GM12872 (cell line): ENCODE results near the gene COMT.
A peak's percentile ranks its signal among the peaks of the same experiment; 100 is the strongest.

ENCODE experiments used
- CTCF ChIP-seq: IDR thresholded peaks from 3 replicates; pipeline ENCODE4 v1.5.1; 2011; ENCODE audit warnings: low read depth, mild to moderate bottlenecking, low read length, moderate library complexity; ENCODE audit not compliant: insufficient read depth

Gene COMT

DNA sequence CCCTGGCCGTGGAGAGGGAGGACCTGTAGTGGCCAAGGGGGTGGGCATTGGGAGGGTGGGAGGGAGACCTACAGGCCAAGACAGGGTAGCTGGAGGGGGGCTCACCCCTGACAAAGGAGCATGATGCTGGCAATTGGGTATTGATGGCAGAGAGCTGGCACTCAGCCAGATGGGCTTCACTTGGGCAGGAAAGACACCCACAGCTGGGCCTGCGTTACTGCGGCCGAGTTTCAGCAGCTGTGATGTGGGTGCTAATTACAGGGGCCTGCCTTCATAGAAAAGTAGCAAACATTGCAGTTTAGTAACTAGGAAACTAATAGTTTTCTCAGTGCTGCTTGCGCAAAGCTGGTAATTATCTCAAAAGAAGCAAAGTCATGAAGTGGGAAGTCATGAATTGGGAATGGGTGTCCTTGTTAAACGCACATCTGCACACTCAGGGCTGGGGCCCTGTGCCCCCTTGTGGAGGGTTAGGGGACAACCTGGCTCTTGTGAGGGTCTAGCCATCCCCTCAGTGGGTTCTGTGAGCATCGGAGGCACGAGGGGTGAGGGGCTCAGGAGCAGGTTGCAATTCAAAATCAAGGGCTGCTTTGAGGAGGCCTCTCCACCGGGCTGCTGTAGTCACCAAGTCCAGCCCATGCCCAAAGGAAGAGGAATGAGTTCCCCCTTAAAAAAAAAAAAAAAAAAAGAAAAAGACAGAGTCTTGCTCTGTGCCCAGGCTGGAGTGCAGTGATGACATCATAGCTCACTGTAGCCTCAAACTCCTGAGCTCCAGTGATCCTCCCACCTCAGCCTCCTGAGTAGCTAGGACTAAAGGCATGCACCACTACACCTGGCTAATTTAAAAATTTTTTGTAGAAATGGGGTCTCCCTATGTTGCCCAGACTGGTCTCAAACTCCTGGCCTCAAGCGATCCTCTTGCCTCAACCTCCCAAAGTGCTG is 24.5 kb downstream of the COMT start:
- TF ChIP-seq CTCF = peak; percentile 50

DNA sequence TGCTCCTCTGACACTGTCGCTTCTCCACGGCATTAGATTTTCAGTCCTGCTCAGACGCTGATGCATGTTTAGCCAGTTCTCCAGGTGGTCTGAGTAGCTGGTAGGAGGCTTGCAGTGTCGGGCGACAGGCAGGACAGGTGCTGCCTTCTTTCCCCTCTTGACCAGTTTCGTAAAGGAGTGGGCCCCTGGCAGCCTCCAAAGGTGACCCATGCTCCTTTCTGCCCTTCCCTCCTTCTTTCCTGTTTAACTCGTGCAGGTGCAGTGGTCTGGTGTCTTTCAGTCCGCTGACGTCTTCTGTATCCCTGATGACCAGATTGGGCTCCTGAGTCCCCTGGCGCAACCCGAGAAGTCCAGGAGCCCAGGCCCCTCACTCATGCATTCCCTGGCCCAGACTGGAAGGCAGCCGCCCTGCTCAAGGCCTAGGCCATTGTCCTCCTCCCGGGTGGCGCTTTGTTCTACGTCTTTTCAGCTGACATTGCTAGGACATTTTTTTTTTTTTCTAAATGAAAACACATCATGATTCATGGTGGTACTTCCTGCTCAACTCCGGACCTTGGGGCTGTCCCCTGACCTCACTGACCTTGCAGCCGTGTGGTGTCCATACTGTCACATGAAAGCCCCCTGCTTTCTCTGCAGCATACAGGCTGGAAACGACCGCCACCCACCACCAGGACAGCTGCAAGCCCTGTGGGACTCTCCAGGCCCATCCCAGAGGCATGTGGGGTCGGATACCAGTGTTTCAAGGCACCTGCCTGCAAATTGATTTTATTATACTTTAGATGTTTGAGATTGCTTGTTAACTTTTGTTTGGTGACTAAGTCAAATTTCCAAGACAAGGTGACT is 25.6 kb downstream of the COMT start:
- no peak for TF ChIP-seq CTCF

DNA sequence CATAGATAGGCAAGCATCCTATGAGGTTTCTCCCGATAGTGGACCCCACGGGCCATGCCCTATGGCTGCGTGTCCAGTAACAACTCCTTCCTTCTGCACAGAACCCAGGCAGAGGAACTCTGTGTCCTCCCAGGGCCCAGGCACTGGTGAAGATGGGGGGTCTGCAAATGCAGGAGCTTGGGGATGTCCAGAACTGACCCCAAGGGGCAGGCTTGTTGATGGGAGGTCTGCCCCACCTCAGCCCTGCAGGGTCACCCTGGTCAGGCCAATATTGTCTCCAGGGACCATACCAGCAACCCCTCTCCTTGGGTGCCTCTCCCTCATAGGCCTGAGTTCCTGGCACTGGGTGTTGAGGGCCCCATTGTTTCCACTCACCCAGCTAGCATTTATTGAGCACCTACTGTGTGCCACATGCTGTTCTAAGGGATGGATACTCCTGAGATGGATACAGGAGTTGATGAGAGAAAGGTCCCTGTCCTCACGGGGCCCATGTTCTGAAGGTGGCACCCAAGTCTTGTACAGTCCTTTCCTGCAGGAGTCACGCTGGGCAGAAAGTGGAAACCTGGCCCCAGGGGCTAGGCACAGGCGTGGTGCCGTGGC is 26.4 kb downstream of the COMT start:
- no peak for TF ChIP-seq CTCF

DNA sequence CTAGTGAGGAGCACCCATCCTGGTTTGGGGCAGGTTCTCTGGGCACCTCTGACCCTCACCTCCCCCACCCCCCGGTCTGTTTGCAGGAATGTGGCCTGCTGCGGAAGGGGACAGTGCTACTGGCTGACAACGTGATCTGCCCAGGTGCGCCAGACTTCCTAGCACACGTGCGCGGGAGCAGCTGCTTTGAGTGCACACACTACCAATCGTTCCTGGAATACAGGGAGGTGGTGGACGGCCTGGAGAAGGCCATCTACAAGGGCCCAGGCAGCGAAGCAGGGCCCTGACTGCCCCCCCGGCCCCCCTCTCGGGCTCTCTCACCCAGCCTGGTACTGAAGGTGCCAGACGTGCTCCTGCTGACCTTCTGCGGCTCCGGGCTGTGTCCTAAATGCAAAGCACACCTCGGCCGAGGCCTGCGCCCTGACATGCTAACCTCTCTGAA is 26.9 kb downstream of the COMT start:
- TF ChIP-seq CTCF = no peak

GRCh38 chr22:19969141-19969928 is 27.8 kb downstream of the COMT start:
- TF ChIP-seq CTCF = no peak

GRCh38 chr22:19970031-19970478 is 28.5 kb downstream of the COMT start:
- no peak for TF ChIP-seq CTCF
